Gastroesophageal sphincter (tissue), 4 donors: ENCODE results near the gene LONP1. TPM values are rescaled to one million over a fixed set of nuclear protein-coding genes. Genes with fewer than 3 reads are reported as not detected.

Source experiments
- ATAC-seq: fragments of 150-250 bp; one replicate; pipeline ENCODE4 v1.9.1; 2016; ENCODE audit warnings: mild to moderate bottlenecking, moderate library complexity
- H3K27ac ChIP-seq, 4 donors: fragments of 200-600 bp; sonication (generic) in 3 of 4; 1 replicate in 3 of 4; 2 replicates in 1 of 4; pipeline ENCODE4 v1.5.1; 2016 to 2019
- H3K27me3 ChIP-seq: fragments of 200-600 bp; sonication (generic); one replicate; pipeline ENCODE4 v1.5.1; 2019
- H3K36me3 ChIP-seq, 2 donors: fragments of 200-600 bp; sonication (generic); one replicate each; pipeline ENCODE4 v1.5.1; 2019; ENCODE audit warnings: control low read depth in 1 of 2
- H3K4me1 ChIP-seq, 3 donors: fragments of 200-600 bp; sonication (generic); 1 replicate in 2 of 3; 2 replicates in 1 of 3; pipeline ENCODE4 v1.5.1; 2016 to 2019; ENCODE audit warnings: control low read depth in 2 of 3
- H3K4me3 ChIP-seq, 2 donors: fragments of 200-600 bp; sonication (generic); one replicate each; pipeline ENCODE4 v1.5.1; 2019; ENCODE audit warnings: mild to moderate bottlenecking in 1 of 2, moderate library complexity in 1 of 2
- H3K9me3 ChIP-seq, 3 donors: fragments of 200-600 bp; sonication (generic); one replicate each; pipeline ENCODE4 v1.5.1; 2017 to 2019; ENCODE audit warnings: control low read depth in 2 of 3
- CTCF ChIP-seq, 4 experiments: fragments of 200-600 bp in 2 of 4; fragments of 450-650 bp in 2 of 4; sonication (generic) in 1 of 4; IDR thresholded peaks; one replicate each; pipeline ENCODE4 v1.5.1; 2017 to 2019; ENCODE audit warnings: antibody characterized with exemption in 4 of 4, mild to moderate bottlenecking in 2 of 4, moderate library complexity in 2 of 4
- EP300 ChIP-seq: sonication (generic); formaldehyde crosslinking; IDR thresholded peaks from one replicate; pipeline ENCODE4 v1.6.1; 2017; ENCODE audit warnings: antibody characterized with exemption, mild to moderate bottlenecking
- POLR2A ChIP-seq, 2 donors: fragments of 450-650 bp; IDR thresholded peaks; one replicate each; pipeline ENCODE4 v1.6.1; 2017; ENCODE audit warnings: antibody characterized with exemption in 2 of 2, mild to moderate bottlenecking in 2 of 2, moderate library complexity in 1 of 2
- POLR2AphosphoS5 ChIP-seq: sonication (generic); formaldehyde crosslinking; IDR thresholded peaks from one replicate; pipeline ENCODE4 v1.6.1; 2017; ENCODE audit warnings: antibody characterized with exemption
- WGBS, 2 donors: methylation state at CpG; one replicate each; pipeline ENCODE4 v1.1.5; 2018; ENCODE audit warnings: low coverage in 1 of 2; 5-methylcytosine and 5-hydroxymethylcytosine counted together
- total RNA-seq, 4 donors: library from RNA; depleted of rRNA; stranded (reverse); fragments of >200 nt; gene quantifications; one replicate each; pipeline ENCODE4 v1.1.0, GENCODE V29; 2016

The LONP1 gene
- total RNA-seq, 4 donors from 2014 or later: 44.5 to 73.2 (median 64.1) TPM

- H3K9me3 ChIP-seq: no peaks in the 10 kb centered on the region
- H3K36me3 ChIP-seq: peaks cover 0 to 13% of the 10 kb centered on the region in 2 donors
- no peak for ATAC-seq
- peaks cover 0 to 50% (median 11%) of the 10 kb centered on the region in 3 donors for H3K4me1 ChIP-seq
- no peaks in the 10 kb centered on the region for H3K27me3 ChIP-seq
- peak overlapping the region in 3 of 4 donors; percentile 88 to 90 (median 89) for H3K27ac ChIP-seq
- WGBS, 2 donors: 0% methylated on average over 1 of the region's 76 CpGs; no CpG with 5 or more reads in 1 of the 2 donors
- H3K4me3 ChIP-seq: peak overlapping the region; percentile 28 to 68
- no peak for TF ChIP-seq POLR2AphosphoS5
- no peak for TF ChIP-seq POLR2A (IDR thresholded peaks at IDR 0.05)
- no peak for TF ChIP-seq CTCF (IDR thresholded peaks at IDR 0.05)
- no peak for TF ChIP-seq EP300
Observed at GRCh38 chr19:5687360-5688198, 32.4 kb downstream of the LONP1 start.

GRCh38 chr19:5686647-5687359, 33.1 kb downstream of the LONP1 start:
- Histone ChIP-seq H3K36me3 (peaks cover 0 to 5% of the 10 kb centered on the region in 2 donors), H3K27me3 (no peaks in the 10 kb centered on the region), H3K27ac (peak overlapping the region; percentile 19 to 90 (median 88)), H3K4me1 (peaks cover 0 to 42% (median 5%) of the 10 kb centered on the region in 3 donors), H3K9me3 (no peaks in the 10 kb centered on the region), H3K4me3 (peak overlapping the region; percentile 28 to 68)
- 0% methylated on average over 2 to 7 of the region's 59 CpGs for WGBS, 2 donors
- no peak for TF ChIP-seq POLR2A (IDR thresholded peaks at IDR 0.05)
- TF ChIP-seq POLR2AphosphoS5: peak; percentile 34
- no peak for TF ChIP-seq EP300
- TF ChIP-seq CTCF (IDR thresholded peaks at IDR 0.05): peak in 3 of 4 experiments; percentile 83 to 91 (median 85)
- ATAC-seq: peak; percentile 84

DNA sequence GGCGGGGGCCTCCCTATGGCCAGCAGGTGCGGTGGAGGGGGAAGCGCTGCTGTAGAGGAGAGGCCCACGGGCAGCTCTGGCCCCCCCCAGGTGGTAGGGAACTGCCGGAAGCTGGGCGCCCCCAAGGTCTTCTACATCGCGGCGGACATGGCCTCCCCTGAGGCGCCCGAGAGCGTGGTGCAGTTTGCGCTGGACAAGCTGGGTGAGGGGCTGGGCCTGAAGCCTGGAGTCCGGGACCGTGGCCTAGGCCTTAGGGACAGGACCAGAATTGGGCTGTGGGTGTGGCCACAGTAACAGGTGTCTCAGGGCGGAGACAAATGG, 33.7 kb downstream of the LONP1 start:
- Histone ChIP-seq H3K4me3 (peak overlapping the region in 1 of 2 donors; percentile 68), H3K4me1 (peaks cover 0 to 42% (median 1%) of the 10 kb centered on the region in 3 donors), H3K27ac (peak overlapping the region; percentile 19 to 90 (median 88)), H3K27me3 (no peaks in the 10 kb centered on the region), H3K36me3 (no peaks in the 10 kb centered on the region), H3K9me3 (no peaks in the 10 kb centered on the region)
- no peak for ATAC-seq
- TF ChIP-seq CTCF (IDR thresholded peaks at IDR 0.05): no peak
- no peak for TF ChIP-seq POLR2A (IDR thresholded peaks at IDR 0.05)
- TF ChIP-seq EP300: no peak
- no peak for TF ChIP-seq POLR2AphosphoS5
- 57% methylated on average over 8 of the region's 16 CpGs; no CpG with 5 or more reads in 1 of the 2 donors for whole genome bisulfite sequencing, 2 donors

GRCh38 chr19:5684694-5685430, 35.1 kb downstream of the LONP1 start:
- no peaks in the 10 kb centered on the region for H3K9me3 ChIP-seq
- no peaks in the 10 kb centered on the region for H3K36me3 ChIP-seq
- no peak overlapping the region for H3K27ac ChIP-seq
- H3K4me1 ChIP-seq: peaks cover 0 to 41% (median 5%) of the 10 kb centered on the region in 3 donors
- no peak for ATAC-seq
- TF ChIP-seq CTCF (IDR thresholded peaks at IDR 0.05) (no peak), EP300 (no peak)
- H3K4me3 ChIP-seq: no peak overlapping the region
- H3K27me3 ChIP-seq: no peaks in the 10 kb centered on the region
- WGBS, 2 donors: 70 to 94% methylated on average over 2 to 5 of the region's 22 CpGs
